Natural killer cell (primary cell): ENCODE measurements around the gene PALLD. TPM values are rescaled to one million over a fixed set of nuclear protein-coding genes. Genes with fewer than 3 reads are reported as not detected.

Experiments
- ATAC-seq, 3 donors: fragments of 150-1000 bp in 2 of 3; fragments of 200-7000 bp in 1 of 3; cut with Tn5 transposase; 1 replicate in 1 of 3; 2 replicates in 2 of 3; pipeline ENCODE4 v1.10.0; 2021; ENCODE audit warnings: mild to moderate bottlenecking in 2 of 3, moderate library complexity in 2 of 3
- DNase-seq, 2 donors: peaks; one replicate each; pipeline versions ENCODE4 v3.0.0 to v3.0.0-alpha.2; 2013 to 2021; ENCODE audit warnings: mixed read lengths in 1 of 2
- H3K27ac ChIP-seq: one replicate; pipeline ENCODE4 v1.5.1; 2013; ENCODE audit warnings: mild to moderate bottlenecking, low read length
- H3K27me3 ChIP-seq: one replicate; pipeline ENCODE4 v1.6.1; 2013; ENCODE audit warnings: low read length; ENCODE audit not compliant: control insufficient read depth, insufficient read depth
- H3K36me3 ChIP-seq: one replicate; pipeline ENCODE4 v1.6.1; 2013; ENCODE audit warnings: low read length; ENCODE audit not compliant: control insufficient read depth, insufficient read depth
- H3K4me1 ChIP-seq: one replicate; pipeline ENCODE4 v1.6.1; 2013; ENCODE audit warnings: low read length; ENCODE audit not compliant: control insufficient read depth, insufficient read depth
- H3K4me3 ChIP-seq: one replicate; pipeline ENCODE4 v1.5.1; 2013; ENCODE audit warnings: low read length
- H3K9me3 ChIP-seq: one replicate; pipeline ENCODE4 v1.6.1; 2013; ENCODE audit warnings: low read length; ENCODE audit not compliant: control insufficient read depth, insufficient read depth
- H3K27ac Mint-ChIP-seq, 2 donors: one replicate each; pipeline ENCODE4 v1.8.0; 2022; ENCODE audit warnings: mild to moderate bottlenecking in 2 of 2, mixed read lengths in 2 of 2, moderate library complexity in 1 of 2
- H3K27me3 Mint-ChIP-seq, 2 donors: one replicate each; pipeline ENCODE4 v1.8.0; 2022; ENCODE audit warnings: low read depth in 2 of 2, mixed read lengths in 2 of 2
- H3K36me3 Mint-ChIP-seq: one replicate; pipeline ENCODE4 v1.8.0; 2022; ENCODE audit warnings: mixed read lengths
- H3K4me1 Mint-ChIP-seq, 2 donors: one replicate each; pipeline ENCODE4 v1.8.0; 2022; ENCODE audit warnings: mixed read lengths in 2 of 2
- H3K4me3 Mint-ChIP-seq: one replicate; pipeline ENCODE4 v1.8.0; 2022; ENCODE audit warnings: mild to moderate bottlenecking, moderate library complexity, mixed read lengths
- H3K9me3 Mint-ChIP-seq, 2 donors: one replicate each; pipeline ENCODE4 v1.8.0; 2022; ENCODE audit warnings: mixed read lengths in 2 of 2
- WGBS: methylation state at CpG from one replicate; pipeline ENCODE4 v1.1.7; 2013; ENCODE audit warnings: missing lambda C conversion rate; ENCODE audit not compliant: insufficient coverage; 5-methylcytosine and 5-hydroxymethylcytosine counted together
- intact Hi-C: fragments of 100-400 bp; cut with micrococcal nuclease; formaldehyde crosslinking; loops from one replicate; pipeline ENCODE4 v1.14.2; 2022
- total RNA-seq, 4 donors: library from RNA; stranded (reverse); fragments of 120-200 nt in 1 of 4; gene quantifications; one replicate each; pipeline versions ENCODE4 v1.2.3 to v1.2.4, GENCODE V29; 2013 to 2022
- TF ChIP-seq, protein P1 (sequence below): fragments of 200-600 bp; IDR thresholded peaks from one replicate; pipeline ENCODE4 v1.8.0; 2022; ENCODE audit warnings: antibody characterized with exemption

Gene PALLD
- total RNA-seq, 3 donors from 2014 or later (not counting 1 experiment from before 2014, with no cell fraction given), result 15.1 to 25.4 (median 22.8) TPM

DNA sequence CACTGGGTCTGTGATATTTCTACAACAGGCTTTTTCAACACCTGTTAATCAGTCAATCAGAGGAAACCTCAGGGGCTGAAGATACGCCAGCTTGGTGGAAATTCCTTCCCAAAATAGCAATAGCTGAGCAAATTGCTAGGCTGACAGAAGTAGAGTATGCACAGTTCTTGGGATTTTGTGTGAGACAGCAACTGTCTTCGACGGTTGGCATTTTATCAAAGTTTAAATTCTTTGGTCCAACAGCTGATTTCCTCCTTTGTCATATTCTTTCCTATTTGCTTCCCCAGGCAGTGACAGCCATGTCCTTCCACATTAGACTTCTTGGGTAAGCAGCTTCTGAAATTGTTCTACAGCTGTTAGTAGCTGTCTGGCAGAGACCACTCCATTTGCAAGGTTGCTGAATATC lies 8.0 kb upstream of the PALLD start:
- Histone ChIP-seq H3K36me3 (no peaks in the 10 kb centered on the region), H3K4me3 (no peak overlapping the region), H3K4me1 (no peaks in the 10 kb centered on the region), H3K27ac (no peak overlapping the region), H3K27me3 (no peaks in the 10 kb centered on the region), H3K9me3 (no peaks in the 10 kb centered on the region)
- DNase-seq, result no peak
- Mint-ChIP-seq H3K4me1 (no peaks in the 10 kb centered on the region), H3K4me3 (no peak overlapping the region), H3K36me3 (no peaks in the 10 kb centered on the region), H3K27me3 (peaks cover 23 to 33% of the 10 kb centered on the region in 2 donors), H3K9me3 (no peaks in the 10 kb centered on the region), H3K27ac (no peak overlapping the region)
- 10% methylated on average over 3 of the region's 3 CpGs for WGBS
- intact Hi-C loops, result no loop called here
- TF ChIP-seq, protein P1, sequence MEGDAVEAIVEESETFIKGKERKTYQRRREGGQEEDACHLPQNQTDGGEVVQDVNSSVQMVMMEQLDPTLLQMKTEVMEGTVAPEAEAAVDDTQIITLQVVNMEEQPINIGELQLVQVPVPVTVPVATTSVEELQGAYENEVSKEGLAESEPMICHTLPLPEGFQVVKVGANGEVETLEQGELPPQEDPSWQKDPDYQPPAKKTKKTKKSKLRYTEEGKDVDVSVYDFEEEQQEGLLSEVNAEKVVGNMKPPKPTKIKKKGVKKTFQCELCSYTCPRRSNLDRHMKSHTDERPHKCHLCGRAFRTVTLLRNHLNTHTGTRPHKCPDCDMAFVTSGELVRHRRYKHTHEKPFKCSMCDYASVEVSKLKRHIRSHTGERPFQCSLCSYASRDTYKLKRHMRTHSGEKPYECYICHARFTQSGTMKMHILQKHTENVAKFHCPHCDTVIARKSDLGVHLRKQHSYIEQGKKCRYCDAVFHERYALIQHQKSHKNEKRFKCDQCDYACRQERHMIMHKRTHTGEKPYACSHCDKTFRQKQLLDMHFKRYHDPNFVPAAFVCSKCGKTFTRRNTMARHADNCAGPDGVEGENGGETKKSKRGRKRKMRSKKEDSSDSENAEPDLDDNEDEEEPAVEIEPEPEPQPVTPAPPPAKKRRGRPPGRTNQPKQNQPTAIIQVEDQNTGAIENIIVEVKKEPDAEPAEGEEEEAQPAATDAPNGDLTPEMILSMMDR, result no peak
- no peak for ATAC-seq

DNA sequence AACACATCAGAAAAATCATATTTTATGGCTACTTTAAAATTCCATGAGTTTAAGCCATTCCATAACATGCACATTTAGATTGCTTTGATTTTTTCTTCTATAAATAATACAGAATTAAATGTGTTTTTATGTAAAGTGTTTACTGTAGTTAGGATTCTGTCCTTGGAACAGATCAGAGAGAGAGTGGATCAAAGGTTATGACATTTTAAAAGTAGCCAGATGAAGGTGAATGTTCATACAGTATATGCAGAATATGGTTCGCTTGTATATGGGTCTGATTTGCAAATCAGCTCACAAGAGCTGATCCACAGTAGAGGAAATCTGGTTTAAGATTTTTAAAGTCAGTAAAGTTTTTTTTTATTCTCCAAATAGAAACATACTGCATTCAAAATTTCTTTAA lies 7.2 kb upstream of the PALLD start:
- no peaks in the 10 kb centered on the region for H3K27me3 ChIP-seq
- H3K4me1 ChIP-seq, result no peaks in the 10 kb centered on the region
- Mint-ChIP-seq H3K36me3 (no peaks in the 10 kb centered on the region), H3K4me3 (no peak overlapping the region), H3K9me3 (no peaks in the 10 kb centered on the region), H3K27me3 (peaks cover 22 to 29% of the 10 kb centered on the region in 2 donors), H3K4me1 (no peaks in the 10 kb centered on the region), H3K27ac (no peak overlapping the region)
- no peak overlapping the region for H3K27ac ChIP-seq
- WGBS, result 73% methylated on average over 1 of the region's 1 CpG
- TF ChIP-seq, protein P1, result no peak
- intact Hi-C loops, result no loop called here
- H3K36me3 ChIP-seq, result no peaks in the 10 kb centered on the region
- no peak overlapping the region for H3K4me3 ChIP-seq
- ATAC-seq (no peak), DNase-seq (no peak)
- no peaks in the 10 kb centered on the region for H3K9me3 ChIP-seq

DNA sequence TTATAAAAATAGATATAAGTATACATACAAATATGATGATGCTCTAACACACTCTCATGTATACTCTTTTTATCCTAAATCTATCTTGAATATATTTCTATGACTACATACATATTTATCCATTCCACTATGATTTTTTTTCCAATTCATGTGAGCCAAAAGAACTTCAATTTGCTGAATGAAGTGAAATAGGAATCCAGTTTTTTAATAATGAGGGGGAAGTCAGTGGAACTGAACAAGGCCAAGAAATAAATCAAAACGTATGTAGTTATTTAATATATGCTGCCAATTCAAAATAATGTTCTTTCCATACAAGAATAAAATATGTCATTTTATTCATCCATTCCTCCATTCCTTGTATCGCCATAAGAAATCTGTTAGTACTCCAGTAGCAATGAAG lies 6.1 kb upstream of the PALLD start:
- no peaks in the 10 kb centered on the region for H3K27me3 ChIP-seq
- Mint-ChIP-seq H3K4me1 (no peaks in the 10 kb centered on the region), H3K36me3 (no peaks in the 10 kb centered on the region), H3K4me3 (no peak overlapping the region), H3K27me3 (peaks cover 19 to 32% of the 10 kb centered on the region in 2 donors), H3K9me3 (no peaks in the 10 kb centered on the region), H3K27ac (no peak overlapping the region)
- H3K27ac ChIP-seq, result no peak overlapping the region
- intact Hi-C loops, result no loop called here
- ATAC-seq (no peak), DNase-seq (no peak)
- 86% methylated on average over 1 of the region's 2 CpGs for WGBS
- no peak overlapping the region for H3K4me3 ChIP-seq
- H3K4me1 ChIP-seq, result no peaks in the 10 kb centered on the region
- H3K36me3 ChIP-seq, result no peaks in the 10 kb centered on the region
- TF ChIP-seq, protein P1, result no peak
- no peaks in the 10 kb centered on the region for H3K9me3 ChIP-seq

DNA sequence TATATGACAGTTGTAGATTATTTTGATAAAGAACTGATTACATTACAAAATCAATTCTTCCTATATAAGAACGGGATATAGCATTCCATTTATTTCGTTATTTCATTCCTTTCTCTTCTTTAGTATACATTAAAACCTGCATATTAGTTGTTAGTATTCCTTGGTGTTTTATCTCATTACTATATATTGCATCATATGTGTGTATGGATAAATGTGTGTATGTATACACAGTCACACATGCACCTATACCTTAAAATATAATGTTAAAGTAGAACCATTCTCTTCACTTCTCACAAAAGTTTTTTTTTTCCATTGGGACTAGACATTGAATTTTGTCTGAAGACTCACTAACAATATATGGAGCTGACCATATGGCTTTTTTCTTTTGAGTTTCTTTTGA lies 5.3 kb upstream of the PALLD start:
- no peaks in the 10 kb centered on the region for H3K36me3 Mint-ChIP-seq
- TF ChIP-seq, protein P1, result no peak
- no CpG with 5 or more reads among the region's 2 CpGs for WGBS

More for the DNA sequence above, 5.3 kb upstream of the PALLD start:
- intact Hi-C loops, result no loop called here
- Mint-ChIP-seq H3K9me3 (no peaks in the 10 kb centered on the region), H3K4me3 (no peak overlapping the region), H3K27ac (no peak overlapping the region), H3K4me1 (no peaks in the 10 kb centered on the region), H3K27me3 (peaks cover 19 to 32% of the 10 kb centered on the region in 2 donors)
- H3K27me3 ChIP-seq, result no peaks in the 10 kb centered on the region
- H3K27ac ChIP-seq, result no peak overlapping the region
- H3K4me1 ChIP-seq, result no peaks in the 10 kb centered on the region
- no peaks in the 10 kb centered on the region for H3K9me3 ChIP-seq
- no peak for DNase-seq
- H3K4me3 ChIP-seq, result no peak overlapping the region
- H3K36me3 ChIP-seq, result no peaks in the 10 kb centered on the region
- no peak for ATAC-seq
